Peyer's patch (tissue), 4 donors: Measurements from ENCODE around the gene MEGF6.
"Not testable (repeated sequence)": the region's sequence is repeated elsewhere in the genome, so short reads cannot be mapped to it uniquely, and the experiment has no call there.

Experiments used
- CTCF ChIP-seq, 6 experiments: fragments of 450-650 bp in 4 of 6; fragments of 200-600 bp in 2 of 6; sonication (generic) in 1 of 6; IDR thresholded peaks; one replicate each; pipeline ENCODE4 v1.5.1; 2017 to 2019; ENCODE audit warnings: antibody characterized with exemption in 6 of 6, mild to moderate bottlenecking in 3 of 6, moderate library complexity in 1 of 6
- POLR2A ChIP-seq, 2 donors: fragments of 450-650 bp; IDR thresholded peaks; one replicate each; pipeline ENCODE4 v1.5.1; 2017; ENCODE audit warnings: antibody characterized with exemption in 2 of 2, mild to moderate bottlenecking in 2 of 2, moderate library complexity in 2 of 2

- TF ChIP-seq POLR2A, CTCF (IDR thresholded peaks at IDR 0.05): not testable (repeated sequence)
Observed at GRCh38 chr1:3572638-3573037, 38.7 kb downstream of the MEGF6 start.
